SK-N-SH treated with all-trans-retinoic acid at 6 μM for 48 hours (cell line): ENCODE measurements around the gene ZNF791.

Experiments
- ATAC-seq: fragments of 200-7000 bp; cut with Tn5 transposase; 3 replicates; pipeline ENCODE4 v1.9.1; 2020; ENCODE audit warnings: mild to moderate bottlenecking, moderate library complexity
- ARNTL ChIP-seq: fragments of 450-650 bp; formaldehyde crosslinking; IDR thresholded peaks from 2 replicates; pipeline ENCODE4 v1.5.0; 2020; ENCODE audit warnings: low read depth, mild to moderate bottlenecking, moderate library complexity, borderline replicate concordance
- BACH2 ChIP-seq: fragments of 250-450 bp; sonication (Bioruptor Pico); IDR thresholded peaks from 2 replicates; pipeline ENCODE4 v1.9.0; 2021; ENCODE audit warnings: mild to moderate bottlenecking, borderline replicate concordance
- CSDC2 ChIP-seq: fragments of 250-450 bp; sonication (Bioruptor Pico); IDR thresholded peaks from 2 replicates; pipeline ENCODE4 v1.5.0; 2020; ENCODE audit warnings: mild to moderate bottlenecking, moderate library complexity
- ESRRG ChIP-seq: fragments of 250-450 bp; sonication (Bioruptor Pico); IDR thresholded peaks from 2 replicates; pipeline ENCODE4 v1.6.1; 2021; ENCODE audit warnings: mild to moderate bottlenecking
- GLIS3 ChIP-seq: fragments of 250-450 bp; sonication (Bioruptor Pico); IDR thresholded peaks from 2 replicates; pipeline ENCODE4 v1.5.0; 2020; ENCODE audit warnings: mild to moderate bottlenecking, moderate library complexity
- ISL1 ChIP-seq: fragments of 250-450 bp; sonication (Bioruptor Pico); IDR thresholded peaks from 2 replicates; pipeline ENCODE4 v2.1.2; 2022; ENCODE audit warnings: mild to moderate bottlenecking, moderate library complexity
- OSR1 ChIP-seq: fragments of 250-450 bp; sonication (Bioruptor Pico); IDR thresholded peaks from 2 replicates; pipeline ENCODE4 v1.8.0; 2022; ENCODE audit warnings: moderate library complexity, mild to moderate bottlenecking, inconsistent platforms
- PATZ1 ChIP-seq: fragments of 250-450 bp; sonication (Bioruptor Pico); IDR thresholded peaks from 2 replicates; pipeline ENCODE4 v1.8.0; 2020; ENCODE audit warnings: mild to moderate bottlenecking, moderate library complexity, borderline replicate concordance
- POU6F1 ChIP-seq: fragments of 250-450 bp; sonication (Bioruptor Pico); IDR thresholded peaks from 2 replicates; pipeline ENCODE4 v1.8.0; 2021; ENCODE audit warnings: low read depth, mild to moderate bottlenecking, moderate library complexity, borderline replicate concordance
- PPARA ChIP-seq: fragments of 250-450 bp; sonication (Bioruptor Pico); IDR thresholded peaks from 2 replicates; pipeline ENCODE4 v1.5.0; 2020; ENCODE audit warnings: mild to moderate bottlenecking, borderline replicate concordance
- RARB ChIP-seq: fragments of 250-450 bp; sonication (Bioruptor Pico); IDR thresholded peaks from 2 replicates; pipeline ENCODE4 v1.8.0; 2021; ENCODE audit warnings: mild to moderate bottlenecking, moderate library complexity
- TCF4 ChIP-seq: fragments of 250-450 bp; sonication (Bioruptor Pico); IDR thresholded peaks from 2 replicates; pipeline ENCODE4 v1.8.0; 2021; ENCODE audit warnings: mild to moderate bottlenecking, moderate library complexity, borderline replicate concordance
- TSHZ2 ChIP-seq: fragments of 250-450 bp; sonication (Bioruptor Pico); IDR thresholded peaks from 2 replicates; pipeline ENCODE4 v1.5.0; 2020; ENCODE audit warnings: mild to moderate bottlenecking, moderate library complexity
- ZC3H10 ChIP-seq: fragments of 250-450 bp; sonication (Bioruptor Pico); IDR thresholded peaks from 2 replicates; pipeline ENCODE4 v1.5.1; 2021; ENCODE audit warnings: mild to moderate bottlenecking, moderate library complexity
- ZFP3 ChIP-seq: fragments of 250-450 bp; sonication (Bioruptor Pico); IDR thresholded peaks from 2 replicates; pipeline ENCODE4 v1.5.0; 2020; ENCODE audit warnings: mild to moderate bottlenecking, moderate library complexity
- ZFP30 ChIP-seq: fragments of 450-650 bp; formaldehyde crosslinking; IDR thresholded peaks from 2 replicates; pipeline ENCODE4 v1.5.0; 2022; ENCODE audit warnings: mild to moderate bottlenecking, moderate library complexity
- ZNF70 ChIP-seq: fragments of 450-650 bp; formaldehyde crosslinking; IDR thresholded peaks from 2 replicates; pipeline ENCODE4 v1.5.0; 2020; ENCODE audit warnings: mild to moderate bottlenecking, moderate library complexity
- TF ChIP-seq, protein P1 (sequence below): fragments of 250-450 bp; sonication (Bioruptor Pico); IDR thresholded peaks from 2 replicates; pipeline ENCODE4 v1.5.1; 2021; ENCODE audit warnings: mild to moderate bottlenecking, moderate library complexity
- TF ChIP-seq, protein P2 (sequence below): fragments of 250-450 bp; sonication (Bioruptor Pico); IDR thresholded peaks from 2 replicates; pipeline ENCODE4 v1.5.1; 2020; ENCODE audit warnings: low read depth, mild to moderate bottlenecking, moderate library complexity

Gene ZNF791

DNA sequence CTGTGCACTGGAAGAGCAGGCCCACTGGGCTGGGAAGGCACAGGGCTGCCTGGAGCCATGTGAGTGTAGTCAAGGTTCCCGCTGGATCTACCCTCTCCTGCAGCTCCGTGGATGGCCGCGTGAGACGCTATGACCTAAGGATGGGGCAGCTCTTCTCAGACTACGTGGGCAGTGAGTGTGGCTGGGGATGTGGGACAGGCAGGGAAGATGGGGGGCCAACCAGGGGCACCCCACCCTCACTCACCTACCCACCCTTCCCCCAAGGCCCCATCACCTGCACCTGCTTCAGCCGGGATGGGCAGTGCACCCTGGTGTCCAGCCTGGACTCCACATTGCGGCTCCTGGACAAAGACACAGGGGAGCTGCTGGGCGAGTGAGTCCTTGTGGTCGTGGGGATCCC lies 62.0 kb downstream of the ZNF791 start (continued):
- TF ChIP-seq, protein P1, sequence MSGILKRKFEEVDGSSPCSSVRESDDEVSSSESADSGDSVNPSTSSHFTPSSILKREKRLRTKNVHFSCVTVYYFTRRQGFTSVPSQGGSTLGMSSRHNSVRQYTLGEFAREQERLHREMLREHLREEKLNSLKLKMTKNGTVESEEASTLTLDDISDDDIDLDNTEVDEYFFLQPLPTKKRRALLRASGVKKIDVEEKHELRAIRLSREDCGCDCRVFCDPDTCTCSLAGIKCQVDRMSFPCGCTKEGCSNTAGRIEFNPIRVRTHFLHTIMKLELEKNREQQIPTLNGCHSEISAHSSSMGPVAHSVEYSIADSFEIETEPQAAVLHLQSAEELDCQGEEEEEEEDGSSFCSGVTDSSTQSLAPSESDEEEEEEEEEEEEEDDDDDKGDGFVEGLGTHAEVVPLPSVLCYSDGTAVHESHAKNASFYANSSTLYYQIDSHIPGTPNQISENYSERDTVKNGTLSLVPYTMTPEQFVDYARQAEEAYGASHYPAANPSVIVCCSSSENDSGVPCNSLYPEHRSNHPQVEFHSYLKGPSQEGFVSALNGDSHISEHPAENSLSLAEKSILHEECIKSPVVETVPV = no peak
- TF ChIP-seq RARB (CRISPR knock-in tag) (no peak), POU6F1 (no peak), ZC3H10 (CRISPR knock-in tag) (no peak), TCF4 (no peak), ARNTL (CRISPR knock-in tag) (no peak), PPARA (CRISPR knock-in tag) (no peak)

DNA sequence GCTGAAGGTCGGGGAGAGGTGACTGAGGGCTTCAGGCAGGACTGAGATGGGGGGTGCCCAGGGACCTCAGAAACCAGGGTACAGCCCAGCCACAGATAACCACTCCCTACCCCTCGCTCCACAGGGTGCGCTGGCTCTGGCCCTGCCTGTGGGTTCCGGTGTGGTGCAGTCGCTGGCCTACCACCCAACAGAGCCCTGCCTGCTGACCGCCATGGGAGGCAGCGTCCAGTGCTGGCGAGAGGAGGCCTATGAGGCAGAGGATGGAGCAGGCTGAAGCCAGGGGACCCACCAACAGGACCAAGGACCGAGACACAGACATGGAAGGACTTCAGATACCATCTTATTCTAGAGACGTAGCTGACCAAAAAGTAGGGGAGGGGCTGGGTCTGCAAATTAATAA lies 64.7 kb downstream of the ZNF791 start:
- no peak for TF ChIP-seq TSHZ2 (CRISPR knock-in tag)
- no peak for TF ChIP-seq CSDC2 (CRISPR knock-in tag)
- no peak for TF ChIP-seq ESRRG (CRISPR knock-in tag)
- TF ChIP-seq ZC3H10 (CRISPR knock-in tag) = no peak
- TF ChIP-seq RARB (CRISPR knock-in tag) = no peak
- TF ChIP-seq OSR1 (CRISPR knock-in tag) = no peak
- no peak for TF ChIP-seq TCF4
- no peak for TF ChIP-seq PATZ1 (CRISPR knock-in tag)
- no peak for TF ChIP-seq ARNTL (CRISPR knock-in tag)
- TF ChIP-seq ZFP30 = no peak
- TF ChIP-seq BACH2 = no peak
- no peak for TF ChIP-seq PPARA (CRISPR knock-in tag)
- TF ChIP-seq, protein P1 = no peak
- TF ChIP-seq ISL1 (CRISPR knock-in tag) = no peak

GRCh38 chr19:12675940-12676339 lies 65.2 kb downstream of the ZNF791 start:
- no peak for ATAC-seq
- TF ChIP-seq, protein P2, sequence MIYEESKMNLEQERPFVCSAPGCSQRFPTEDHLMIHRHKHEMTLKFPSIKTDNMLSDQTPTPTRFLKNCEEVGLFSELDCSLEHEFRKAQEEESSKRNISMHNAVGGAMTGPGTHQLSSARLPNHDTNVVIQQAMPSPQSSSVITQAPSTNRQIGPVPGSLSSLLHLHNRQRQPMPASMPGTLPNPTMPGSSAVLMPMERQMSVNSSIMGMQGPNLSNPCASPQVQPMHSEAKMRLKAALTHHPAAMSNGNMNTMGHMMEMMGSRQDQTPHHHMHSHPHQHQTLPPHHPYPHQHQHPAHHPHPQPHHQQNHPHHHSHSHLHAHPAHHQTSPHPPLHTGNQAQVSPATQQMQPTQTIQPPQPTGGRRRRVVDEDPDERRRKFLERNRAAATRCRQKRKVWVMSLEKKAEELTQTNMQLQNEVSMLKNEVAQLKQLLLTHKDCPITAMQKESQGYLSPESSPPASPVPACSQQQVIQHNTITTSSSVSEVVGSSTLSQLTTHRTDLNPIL (CRISPR knock-in tag) = no peak
- TF ChIP-seq ISL1 (CRISPR knock-in tag) (no peak), TSHZ2 (CRISPR knock-in tag) (no peak), ZFP3 (no peak), ZFP30 (no peak), CSDC2 (CRISPR knock-in tag) (no peak), PPARA (CRISPR knock-in tag) (no peak), TCF4 (no peak), GLIS3 (no peak), ZNF70 (CRISPR knock-in tag) (no peak), BACH2 (no peak), ESRRG (CRISPR knock-in tag) (no peak), POU6F1 (no peak)
- TF ChIP-seq, protein P1 = no peak

More for the DNA sequence above, 64.7 kb downstream of the ZNF791 start:
- ATAC-seq = no peak
